GM12878 (cell line): ENCODE data around the gene SARM1. TPM values are rescaled to one million over a fixed set of nuclear protein-coding genes. Genes with fewer than 3 reads are reported as not detected.

ENCODE experiments used
- CHD1 ChIP-seq: IDR thresholded peaks from 2 replicates; pipeline ENCODE4 v1.6.1; 2012; ENCODE audit warnings: low read depth, low read length, improper control_type of control experiment
- EZH2 ChIP-seq: IDR thresholded peaks from 2 replicates; pipeline ENCODE4 v1.6.1; 2012; ENCODE audit warnings: low read depth, mild to moderate bottlenecking, control low read depth, inconsistent platforms, low read length, borderline replicate concordance; ENCODE audit not compliant: control insufficient read depth
- IRF4 ChIP-seq: IDR thresholded peaks from 2 replicates; pipeline ENCODE4 v1.6.1; 2011; ENCODE audit warnings: low read depth, low read length
- NFYB ChIP-seq: IDR thresholded peaks from 2 replicates; pipeline ENCODE4 v1.6.1; 2011; ENCODE audit warnings: low read depth, mild to moderate bottlenecking, low read length, improper control_type of control experiment, moderate library complexity; ENCODE audit not compliant: insufficient read depth
- RBBP5 ChIP-seq: fragments of 200-600 bp; sonication (generic); conservative IDR thresholded peaks from 2 replicates; pipeline ENCODE4 v1.6.1; 2016
- WRNIP1 ChIP-seq: IDR thresholded peaks from 2 replicates; pipeline ENCODE4 v1.6.1; 2011; ENCODE audit warnings: low read depth, low read length, improper control_type of control experiment, borderline replicate concordance
- polyA plus RNA-seq, 11 experiments: library from polyadenylated mRNA; depleted of rRNA in 4 of 11; unstranded in 6 of 11; stranded (reverse) in 5 of 11; fragments of >200 nt; fragmentation: Nextera tagmentation in 4 of 11; fragmentation: Illumina TruSeq in 1 of 11; extraction: Ambion mirVana in 4 of 11; extraction: Trizol in 1 of 11; gene quantifications; 1 replicate in 1 of 11; 2 replicates in 10 of 11; pipeline versions ENCODE4 v1.2.1 to v1.2.3, GENCODE V29; 2011 to 2016; ENCODE audit warnings: inconsistent platforms in 2 of 11, missing spikeins in 2 of 11, low read depth in 1 of 11
- total RNA-seq, 4 experiments: library from RNA; depleted of rRNA in 3 of 4; stranded (reverse); fragments of >200 nt in 3 of 4; fragmentation: Illumina TruSeq in 1 of 4; extraction: Trizol in 1 of 4; gene quantifications; 2 replicates each; pipeline versions ENCODE4 v1.2.1 to v1.2.3, GENCODE V29; 2013 to 2021
- TF ChIP-seq, protein P1 (sequence below): IDR thresholded peaks from 2 replicates; pipeline ENCODE4 v1.6.1; 2012; ENCODE audit warnings: mild to moderate bottlenecking, low read depth, low read length
- TF ChIP-seq, protein P2 (sequence below): fragments of 450-650 bp; IDR thresholded peaks from 2 replicates; pipeline ENCODE4 v1.6.1; 2014; ENCODE audit warnings: mild to moderate bottlenecking
- TF ChIP-seq, protein P3 (sequence below): fragments of 450-650 bp; IDR thresholded peaks from 2 replicates; pipeline ENCODE4 v1.6.1; 2017; ENCODE audit warnings: mild to moderate bottlenecking
- TF ChIP-seq, protein P4 (sequence below): fragments of 450-650 bp; formaldehyde crosslinking; IDR thresholded peaks from 2 replicates; pipeline ENCODE4 v1.4.0; 2020; ENCODE audit warnings: mild to moderate bottlenecking, moderate library complexity

Gene SARM1
- total and polyA plus RNA-seq, 10 of the 15 experiments (the other 5 are each of a cell fraction or from before 2014, with no cell fraction given), result 0.56 to 25.3 (median 11.9) TPM

DNA sequence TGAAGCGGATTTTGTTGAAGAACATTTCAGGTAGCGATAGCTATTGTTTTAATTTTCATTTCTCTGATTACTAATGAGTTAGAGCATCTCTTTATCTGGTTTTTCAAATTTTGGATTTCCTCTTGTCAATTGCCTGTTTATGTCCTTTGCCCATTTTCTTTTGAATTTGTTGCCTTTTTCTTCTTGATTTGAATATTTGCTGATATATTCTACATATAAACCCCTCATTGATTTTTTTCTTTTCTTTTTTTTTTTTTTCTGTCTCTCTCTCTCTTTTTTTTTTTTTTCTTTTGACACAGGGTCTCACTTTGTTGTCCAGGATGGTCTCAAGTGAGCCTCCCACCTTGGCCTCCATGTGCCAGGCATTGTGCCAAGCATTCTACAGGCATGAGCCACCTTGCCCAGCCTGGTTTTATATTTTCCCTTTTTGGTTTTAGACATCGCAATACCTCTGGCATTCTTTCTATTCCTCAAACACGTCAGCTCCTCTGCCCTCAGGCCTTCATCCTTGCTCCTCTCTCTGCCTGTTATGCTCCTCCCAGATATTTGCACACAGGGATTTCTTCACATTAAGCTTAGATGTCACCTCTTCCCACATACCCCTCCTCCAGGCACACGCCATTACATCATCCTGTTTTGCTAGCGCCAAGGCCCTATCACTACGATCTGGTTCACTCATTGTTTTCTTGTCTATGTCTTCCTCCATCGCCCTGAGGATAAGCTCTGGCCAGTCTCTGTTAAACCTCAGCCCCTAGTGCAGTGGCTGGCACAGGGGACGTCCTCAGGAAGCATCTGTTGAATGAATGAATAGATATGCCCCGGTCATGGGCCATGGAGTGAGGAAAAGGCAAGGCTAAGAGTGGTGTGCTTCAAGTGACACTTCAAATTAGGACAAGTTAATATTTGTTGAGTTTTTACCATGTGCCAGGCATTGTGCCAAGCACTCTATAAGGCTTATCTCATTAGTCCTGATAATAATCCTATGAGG is 8.6 kb downstream of the SARM1 start (continued):
- TF ChIP-seq, protein P1, sequence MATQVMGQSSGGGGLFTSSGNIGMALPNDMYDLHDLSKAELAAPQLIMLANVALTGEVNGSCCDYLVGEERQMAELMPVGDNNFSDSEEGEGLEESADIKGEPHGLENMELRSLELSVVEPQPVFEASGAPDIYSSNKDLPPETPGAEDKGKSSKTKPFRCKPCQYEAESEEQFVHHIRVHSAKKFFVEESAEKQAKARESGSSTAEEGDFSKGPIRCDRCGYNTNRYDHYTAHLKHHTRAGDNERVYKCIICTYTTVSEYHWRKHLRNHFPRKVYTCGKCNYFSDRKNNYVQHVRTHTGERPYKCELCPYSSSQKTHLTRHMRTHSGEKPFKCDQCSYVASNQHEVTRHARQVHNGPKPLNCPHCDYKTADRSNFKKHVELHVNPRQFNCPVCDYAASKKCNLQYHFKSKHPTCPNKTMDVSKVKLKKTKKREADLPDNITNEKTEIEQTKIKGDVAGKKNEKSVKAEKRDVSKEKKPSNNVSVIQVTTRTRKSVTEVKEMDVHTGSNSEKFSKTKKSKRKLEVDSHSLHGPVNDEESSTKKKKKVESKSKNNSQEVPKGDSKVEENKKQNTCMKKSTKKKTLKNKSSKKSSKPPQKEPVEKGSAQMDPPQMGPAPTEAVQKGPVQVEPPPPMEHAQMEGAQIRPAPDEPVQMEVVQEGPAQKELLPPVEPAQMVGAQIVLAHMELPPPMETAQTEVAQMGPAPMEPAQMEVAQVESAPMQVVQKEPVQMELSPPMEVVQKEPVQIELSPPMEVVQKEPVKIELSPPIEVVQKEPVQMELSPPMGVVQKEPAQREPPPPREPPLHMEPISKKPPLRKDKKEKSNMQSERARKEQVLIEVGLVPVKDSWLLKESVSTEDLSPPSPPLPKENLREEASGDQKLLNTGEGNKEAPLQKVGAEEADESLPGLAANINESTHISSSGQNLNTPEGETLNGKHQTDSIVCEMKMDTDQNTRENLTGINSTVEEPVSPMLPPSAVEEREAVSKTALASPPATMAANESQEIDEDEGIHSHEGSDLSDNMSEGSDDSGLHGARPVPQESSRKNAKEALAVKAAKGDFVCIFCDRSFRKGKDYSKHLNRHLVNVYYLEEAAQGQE, result no peak
- TF ChIP-seq, protein P2, sequence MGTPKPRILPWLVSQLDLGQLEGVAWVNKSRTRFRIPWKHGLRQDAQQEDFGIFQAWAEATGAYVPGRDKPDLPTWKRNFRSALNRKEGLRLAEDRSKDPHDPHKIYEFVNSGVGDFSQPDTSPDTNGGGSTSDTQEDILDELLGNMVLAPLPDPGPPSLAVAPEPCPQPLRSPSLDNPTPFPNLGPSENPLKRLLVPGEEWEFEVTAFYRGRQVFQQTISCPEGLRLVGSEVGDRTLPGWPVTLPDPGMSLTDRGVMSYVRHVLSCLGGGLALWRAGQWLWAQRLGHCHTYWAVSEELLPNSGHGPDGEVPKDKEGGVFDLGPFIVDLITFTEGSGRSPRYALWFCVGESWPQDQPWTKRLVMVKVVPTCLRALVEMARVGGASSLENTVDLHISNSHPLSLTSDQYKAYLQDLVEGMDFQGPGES, result no peak
- TF ChIP-seq, protein P3, sequence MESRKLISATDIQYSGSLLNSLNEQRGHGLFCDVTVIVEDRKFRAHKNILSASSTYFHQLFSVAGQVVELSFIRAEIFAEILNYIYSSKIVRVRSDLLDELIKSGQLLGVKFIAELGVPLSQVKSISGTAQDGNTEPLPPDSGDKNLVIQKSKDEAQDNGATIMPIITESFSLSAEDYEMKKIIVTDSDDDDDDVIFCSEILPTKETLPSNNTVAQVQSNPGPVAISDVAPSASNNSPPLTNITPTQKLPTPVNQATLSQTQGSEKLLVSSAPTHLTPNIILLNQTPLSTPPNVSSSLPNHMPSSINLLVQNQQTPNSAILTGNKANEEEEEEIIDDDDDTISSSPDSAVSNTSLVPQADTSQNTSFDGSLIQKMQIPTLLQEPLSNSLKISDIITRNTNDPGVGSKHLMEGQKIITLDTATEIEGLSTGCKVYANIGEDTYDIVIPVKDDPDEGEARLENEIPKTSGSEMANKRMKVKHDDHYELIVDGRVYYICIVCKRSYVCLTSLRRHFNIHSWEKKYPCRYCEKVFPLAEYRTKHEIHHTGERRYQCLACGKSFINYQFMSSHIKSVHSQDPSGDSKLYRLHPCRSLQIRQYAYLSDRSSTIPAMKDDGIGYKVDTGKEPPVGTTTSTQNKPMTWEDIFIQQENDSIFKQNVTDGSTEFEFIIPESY, result no peak
- TF ChIP-seq NFYB (no peak), CHD1 (no peak), RBBP5 (no peak), EZH2 (no peak), WRNIP1 (no peak), IRF4 (no peak)
- TF ChIP-seq, protein P4, sequence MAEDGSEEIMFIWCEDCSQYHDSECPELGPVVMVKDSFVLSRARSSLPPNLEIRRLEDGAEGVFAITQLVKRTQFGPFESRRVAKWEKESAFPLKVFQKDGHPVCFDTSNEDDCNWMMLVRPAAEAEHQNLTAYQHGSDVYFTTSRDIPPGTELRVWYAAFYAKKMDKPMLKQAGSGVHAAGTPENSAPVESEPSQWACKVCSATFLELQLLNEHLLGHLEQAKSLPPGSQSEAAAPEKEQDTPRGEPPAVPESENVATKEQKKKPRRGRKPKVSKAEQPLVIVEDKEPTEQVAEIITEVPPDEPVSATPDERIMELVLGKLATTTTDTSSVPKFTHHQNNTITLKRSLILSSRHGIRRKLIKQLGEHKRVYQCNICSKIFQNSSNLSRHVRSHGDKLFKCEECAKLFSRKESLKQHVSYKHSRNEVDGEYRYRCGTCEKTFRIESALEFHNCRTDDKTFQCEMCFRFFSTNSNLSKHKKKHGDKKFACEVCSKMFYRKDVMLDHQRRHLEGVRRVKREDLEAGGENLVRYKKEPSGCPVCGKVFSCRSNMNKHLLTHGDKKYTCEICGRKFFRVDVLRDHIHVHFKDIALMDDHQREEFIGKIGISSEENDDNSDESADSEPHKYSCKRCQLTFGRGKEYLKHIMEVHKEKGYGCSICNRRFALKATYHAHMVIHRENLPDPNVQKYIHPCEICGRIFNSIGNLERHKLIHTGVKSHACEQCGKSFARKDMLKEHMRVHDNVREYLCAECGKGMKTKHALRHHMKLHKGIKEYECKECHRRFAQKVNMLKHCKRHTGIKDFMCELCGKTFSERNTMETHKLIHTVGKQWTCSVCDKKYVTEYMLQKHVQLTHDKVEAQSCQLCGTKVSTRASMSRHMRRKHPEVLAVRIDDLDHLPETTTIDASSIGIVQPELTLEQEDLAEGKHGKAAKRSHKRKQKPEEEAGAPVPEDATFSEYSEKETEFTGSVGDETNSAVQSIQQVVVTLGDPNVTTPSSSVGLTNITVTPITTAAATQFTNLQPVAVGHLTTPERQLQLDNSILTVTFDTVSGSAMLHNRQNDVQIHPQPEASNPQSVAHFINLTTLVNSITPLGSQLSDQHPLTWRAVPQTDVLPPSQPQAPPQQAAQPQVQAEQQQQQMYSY (CRISPR knock-in tag), result no peak
